WI38 (cell line): ENCODE measurements around the gene E4F1.

Source experiments
- H3K4me3 ChIP-seq: 2 replicates; pipeline ENCODE4 v1.5.1; 2011; ENCODE audit warnings: low read depth, mild to moderate bottlenecking, control low read depth, low read length
- CTCF ChIP-seq: IDR thresholded peaks from 2 replicates; pipeline ENCODE4 v1.5.1; 2012; ENCODE audit warnings: low read depth, mild to moderate bottlenecking, control low read depth, low read length

The E4F1 gene

GRCh38 chr16:2212362-2213324, 10.7 kb upstream of the E4F1 start:
- H3K4me3 ChIP-seq = peak overlapping the region; percentile 72
- no peak for TF ChIP-seq CTCF

- peak overlapping the region; percentile 72 for H3K4me3 ChIP-seq
- TF ChIP-seq CTCF = no peak
These were observed 9.3 kb upstream of the E4F1 start for GRCh38 chr16:2213817-2214718.

GRCh38 chr16:2214719-2214968, 8.7 kb upstream of the E4F1 start, which contains the start of gene PGP:
TSS of gene PGP (minus strand) at chr16:2214840. CDS start at chr16:2214777, 63 bp downstream.
- no peak for TF ChIP-seq CTCF
- H3K4me3 ChIP-seq = peak within 1 kb of the TSS; percentile 72

DNA sequence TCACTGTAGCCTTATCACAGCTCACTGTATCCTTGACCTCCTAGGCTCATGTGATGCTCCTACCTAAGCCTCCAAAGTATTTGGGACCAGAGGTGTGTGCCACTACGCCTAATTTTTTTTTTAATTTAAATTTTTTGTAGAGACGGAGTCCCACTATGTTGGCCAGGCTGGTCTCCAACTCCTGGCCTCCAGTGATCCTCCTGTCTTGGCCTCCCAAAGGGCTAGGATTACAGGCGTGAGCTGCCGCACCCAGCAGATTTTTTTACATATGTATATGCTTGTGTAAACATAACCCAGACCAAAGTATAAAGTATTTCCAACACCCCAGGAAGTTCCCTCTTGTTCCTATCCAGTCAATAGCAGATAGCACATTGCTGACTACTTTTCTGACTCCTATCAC, 7.1 kb upstream of the E4F1 start:
- H3K4me3 ChIP-seq = no peak overlapping the region

DNA sequence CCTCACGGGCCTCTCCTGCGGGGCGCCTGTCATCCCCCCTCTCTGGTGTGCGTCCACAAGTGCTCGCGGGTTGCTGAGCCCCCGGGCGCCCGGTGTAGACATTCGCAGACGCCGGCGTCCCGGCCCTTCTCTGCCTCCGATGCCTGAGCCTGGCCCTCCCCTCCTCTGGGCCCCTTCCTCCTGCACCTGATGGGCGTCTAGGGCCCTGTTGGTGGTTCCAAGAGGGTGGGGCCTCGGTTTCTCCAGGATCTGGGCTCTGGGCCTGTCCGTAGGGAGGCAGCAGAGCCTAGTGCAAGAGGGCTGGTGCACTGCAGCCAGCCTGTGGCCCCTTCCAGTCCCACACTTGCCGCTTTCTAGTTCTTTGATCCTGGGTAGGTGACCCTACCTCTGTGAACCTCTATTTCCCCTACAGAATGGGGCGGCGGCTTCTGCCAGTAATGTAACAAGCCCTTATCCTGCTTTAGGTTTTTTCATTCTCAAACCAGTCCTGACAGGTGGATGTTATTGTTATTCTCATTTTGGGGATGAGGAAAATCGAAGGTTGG, 623 bp downstream of the E4F1 start:
- H3K4me3 ChIP-seq = peak overlapping the region; percentile 91
- TF ChIP-seq CTCF = no peak

More for the DNA sequence above, 7.1 kb upstream of the E4F1 start:
- TF ChIP-seq CTCF = no peak

DNA sequence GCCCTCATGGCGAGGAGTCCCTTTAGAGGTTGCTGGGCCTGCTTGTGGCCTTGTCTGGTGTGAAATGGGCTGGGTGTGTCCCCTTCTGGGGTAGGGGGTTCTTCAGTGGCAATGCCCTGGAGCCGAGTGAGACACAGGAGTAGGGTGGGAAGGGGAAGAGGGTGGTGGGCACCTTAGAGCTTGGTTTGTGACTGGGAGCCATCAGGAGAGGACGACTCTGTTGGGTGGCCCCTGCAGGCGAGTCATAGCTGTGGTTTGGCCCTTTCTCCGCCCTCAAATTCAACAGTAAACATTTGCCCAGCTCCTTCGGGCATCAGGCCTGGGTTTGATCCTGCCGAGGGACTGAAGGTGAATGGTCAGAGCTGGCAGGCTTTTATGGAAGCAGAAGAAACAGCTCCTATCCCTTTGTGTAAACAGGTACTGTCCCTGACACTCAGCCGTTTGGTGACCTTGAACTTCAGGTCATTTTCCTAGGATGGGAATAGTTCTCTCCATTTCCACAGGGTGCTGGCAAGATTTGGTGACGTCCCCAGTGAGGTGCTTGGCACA, 2.9 kb downstream of the E4F1 start:
- no peak for TF ChIP-seq CTCF

More for the DNA sequence above, 2.9 kb downstream of the E4F1 start:
- H3K4me3 ChIP-seq = no peak overlapping the region
